Tibial nerve (tissue), 4 donors: ENCODE results near the gene PHF2.

Source experiments
- CTCF ChIP-seq, 5 experiments: fragments of 200-600 bp in 3 of 5; fragments of 450-650 bp in 2 of 5; sonication (generic) in 3 of 5; IDR thresholded peaks; one replicate each; pipeline ENCODE4 v1.5.1; 2016 to 2019; ENCODE audit warnings: antibody characterized with exemption in 5 of 5, mild to moderate bottlenecking in 3 of 5, moderate library complexity in 2 of 5
- EP300 ChIP-seq, 2 donors: sonication (generic); formaldehyde crosslinking; IDR thresholded peaks; one replicate each; pipeline ENCODE4 v1.6.1; 2017; ENCODE audit warnings: antibody characterized with exemption in 2 of 2, mild to moderate bottlenecking in 1 of 2
- POLR2A ChIP-seq, 2 donors: fragments of 450-650 bp; IDR thresholded peaks; one replicate each; pipeline ENCODE4 v1.6.1; 2017; ENCODE audit warnings: antibody characterized with exemption in 2 of 2, mild to moderate bottlenecking in 2 of 2, moderate library complexity in 2 of 2

GRCh38 chr9:93614830-93615468, 38.6 kb downstream of the PHF2 start:
- no peak for TF ChIP-seq CTCF (IDR thresholded peaks at IDR 0.05)
- no peak for TF ChIP-seq POLR2A (IDR thresholded peaks at IDR 0.05)
- TF ChIP-seq EP300 (IDR thresholded peaks at IDR 0.05), result no peak
